ACC112 (cell line): ENCODE measurements around the gene MROH7.

Experiments
- H2AFZ ChIP-seq: fragments of 200-600 bp; sonication (generic); one replicate; pipeline ENCODE4 v1.6.0; 2017; ENCODE audit warnings: antibody characterized with exemption, low read length; ENCODE audit not compliant: unreplicated experiment
- H3K27ac ChIP-seq: fragments of 200-600 bp; sonication (generic); 2 replicates; pipeline ENCODE4 v1.5.1; 2014; ENCODE audit warnings: low read depth, mild to moderate bottlenecking, antibody characterized with exemption, low read length, moderate library complexity
- H3K27me3 ChIP-seq: fragments of 200-600 bp; sonication (generic); 2 replicates; pipeline ENCODE4 v1.6.1; 2014; ENCODE audit warnings: mild to moderate bottlenecking, antibody characterized with exemption, low read length, moderate library complexity, mixed read lengths; ENCODE audit not compliant: insufficient read depth
- H3K36me3 ChIP-seq: fragments of 200-600 bp; sonication (generic); 2 replicates; pipeline ENCODE4 v1.6.1; 2016; ENCODE audit warnings: mild to moderate bottlenecking, antibody characterized with exemption, low read length, moderate library complexity, mixed read lengths; ENCODE audit not compliant: insufficient read depth
- H3K4me1 ChIP-seq: fragments of 200-600 bp; sonication (generic); one replicate; pipeline ENCODE4 v1.6.1; 2016; ENCODE audit warnings: low read length, mixed read lengths; ENCODE audit not compliant: insufficient read depth, unreplicated experiment, control insufficient read depth
- H3K4me3 ChIP-seq: fragments of 200-600 bp; sonication (generic); 2 replicates; pipeline ENCODE4 v1.5.1; 2014; ENCODE audit warnings: mild to moderate bottlenecking, low read depth, low read length
- H3K79me2 ChIP-seq: fragments of 200-600 bp; sonication (generic); one replicate; pipeline ENCODE4 v1.6.0; 2016; ENCODE audit warnings: low read length; ENCODE audit not compliant: control insufficient read depth, unreplicated experiment, insufficient read depth

Gene MROH7

DNA sequence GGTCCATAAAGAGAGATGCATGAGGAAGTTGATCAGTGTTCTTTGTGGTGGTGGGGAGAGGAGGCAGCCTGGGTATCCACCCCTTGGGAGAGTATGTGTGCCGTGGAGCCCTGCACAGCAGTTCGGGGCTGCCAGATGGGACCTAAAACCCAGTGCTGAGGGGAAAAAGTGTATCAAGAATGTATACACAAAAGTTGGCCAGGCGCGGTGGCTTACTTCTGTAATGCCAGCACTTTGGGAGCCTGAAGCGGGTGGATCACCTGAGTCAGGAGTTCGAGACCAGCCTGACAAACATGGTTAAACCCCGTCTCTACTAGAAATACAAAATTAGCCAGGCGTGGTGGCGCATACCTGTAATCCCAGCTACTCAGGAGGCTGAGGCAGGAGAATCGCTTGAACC is 70.0 kb downstream of the MROH7 start:
- Histone ChIP-seq H3K27me3 (peaks cover 44% of the 10 kb centered on the region), H3K27ac (no peak overlapping the region), H3K4me1 (peaks cover 5% of the 10 kb centered on the region), H3K79me2 (peaks cover 8% of the 10 kb centered on the region), H3K4me3 (no peak overlapping the region), H2AFZ (no peak overlapping the region), H3K36me3 (no peaks in the 10 kb centered on the region)

- Histone ChIP-seq H3K4me3 (peak overlapping the region; percentile 88), H3K79me2 (peaks cover 32% of the 10 kb centered on the region), H2AFZ (peak overlapping the region; percentile 97), H3K36me3 (peaks cover 17% of the 10 kb centered on the region), H3K27me3 (peaks cover 16% of the 10 kb centered on the region), H3K27ac (no peak overlapping the region), H3K4me1 (peaks cover 16% of the 10 kb centered on the region)
These were observed 73.4 kb downstream of the MROH7 start for GRCh38 chr1:54714881-54715492.

- Histone ChIP-seq H3K4me1 (peaks cover 16% of the 10 kb centered on the region), H3K36me3 (peaks cover 20% of the 10 kb centered on the region), H3K4me3 (peak within 1 kb of the TSS; percentile 88), H3K27me3 (peaks cover 9% of the 10 kb centered on the region), H2AFZ (peak within 1 kb of the TSS; percentile 97), H3K79me2 (peaks cover 32% of the 10 kb centered on the region), H3K27ac (peak within 1 kb of the TSS; percentile 84)
These were observed 74.1 kb downstream of the MROH7 start, which contains the start of gene TTC4 for GRCh38 chr1:54715493-54716298. Gene TTC4, plus strand, starts transcription at chr1:54715861. Its CDS starts 48 bp downstream, at chr1:54715909.

DNA sequence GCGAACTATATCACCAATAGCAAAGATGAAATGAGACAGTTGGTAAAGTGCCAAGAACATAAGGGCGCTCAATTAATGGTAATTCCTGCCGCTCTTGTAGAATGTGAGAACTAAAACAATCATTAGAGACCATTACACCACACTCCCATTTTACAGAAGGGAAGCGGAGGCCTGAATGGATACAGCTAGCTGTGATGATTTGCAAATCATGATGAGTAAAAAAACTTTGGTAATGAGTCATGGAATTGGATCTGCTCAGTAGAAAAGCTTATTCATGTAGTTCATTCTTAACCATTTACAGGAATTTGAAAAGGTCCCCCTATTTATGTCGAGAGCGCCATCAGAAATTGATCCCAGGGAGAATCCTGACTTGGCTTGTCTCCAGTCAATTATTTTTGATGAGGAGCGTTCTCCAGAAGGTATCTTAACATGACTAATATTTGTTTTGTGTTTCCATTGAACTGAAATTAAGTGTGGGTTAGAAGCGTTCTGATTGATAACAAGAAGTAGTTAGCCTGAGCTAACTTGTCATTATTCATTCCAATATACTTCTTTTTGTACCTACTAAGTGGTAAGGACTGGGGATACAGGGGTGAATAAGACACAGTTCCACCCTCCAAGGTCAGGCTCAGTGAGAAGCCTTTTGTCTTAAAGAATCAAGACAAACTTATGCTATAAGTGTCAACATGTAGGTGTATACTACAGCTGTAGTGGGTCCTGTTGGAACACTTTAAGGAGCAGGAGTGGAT is 74.9 kb downstream of the MROH7 start:
- peaks cover 16% of the 10 kb centered on the region for H3K4me1 ChIP-seq
- H3K4me3 ChIP-seq = peak overlapping the region; percentile 88
- H3K27ac ChIP-seq = peak overlapping the region; percentile 84
- H3K36me3 ChIP-seq = peaks cover 25% of the 10 kb centered on the region
- H2AFZ ChIP-seq = peak overlapping the region; percentile 97
- H3K27me3 ChIP-seq = peaks cover 1% of the 10 kb centered on the region; the same call in 1 of the 2 replicates
- peaks cover 32% of the 10 kb centered on the region for H3K79me2 ChIP-seq

DNA sequence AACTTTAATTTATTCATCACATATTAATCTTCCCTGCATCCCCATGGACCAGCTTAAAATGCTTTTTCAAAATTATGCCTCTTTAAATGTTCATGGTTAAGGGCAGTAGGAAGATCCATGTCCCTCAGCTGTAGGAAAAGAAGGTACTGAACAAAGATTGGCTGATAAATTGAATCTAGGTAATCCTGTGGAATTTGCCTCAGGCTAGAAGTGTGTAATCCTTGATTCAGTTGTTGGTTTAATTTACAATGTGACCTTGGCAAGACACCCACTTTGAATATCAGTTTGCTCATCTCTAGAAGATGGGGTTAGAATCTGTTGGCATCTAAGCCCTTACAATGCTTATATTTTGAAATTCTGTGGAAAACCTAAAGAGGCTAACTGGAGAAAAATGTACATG is 80.1 kb downstream of the MROH7 start:
- Histone ChIP-seq H3K36me3 (peaks cover 63% of the 10 kb centered on the region), H2AFZ (no peak overlapping the region), H3K4me1 (peaks cover 11% of the 10 kb centered on the region), H3K27me3 (no peaks in the 10 kb centered on the region), H3K79me2 (peaks cover 22% of the 10 kb centered on the region), H3K4me3 (no peak overlapping the region), H3K27ac (no peak overlapping the region)

GRCh38 chr1:54723985-54724384 is 82.4 kb downstream of the MROH7 start:
- Histone ChIP-seq H3K27ac (no peak overlapping the region), H2AFZ (no peak overlapping the region), H3K27me3 (no peaks in the 10 kb centered on the region), H3K4me1 (no peaks in the 10 kb centered on the region), H3K4me3 (no peak overlapping the region), H3K79me2 (peaks cover 5% of the 10 kb centered on the region), H3K36me3 (peaks cover 51% of the 10 kb centered on the region)

- H3K36me3 ChIP-seq = peaks cover 46% of the 10 kb centered on the region
These were observed 83.2 kb downstream of the MROH7 start for GRCh38 chr1:54724771-54725170.

DNA sequence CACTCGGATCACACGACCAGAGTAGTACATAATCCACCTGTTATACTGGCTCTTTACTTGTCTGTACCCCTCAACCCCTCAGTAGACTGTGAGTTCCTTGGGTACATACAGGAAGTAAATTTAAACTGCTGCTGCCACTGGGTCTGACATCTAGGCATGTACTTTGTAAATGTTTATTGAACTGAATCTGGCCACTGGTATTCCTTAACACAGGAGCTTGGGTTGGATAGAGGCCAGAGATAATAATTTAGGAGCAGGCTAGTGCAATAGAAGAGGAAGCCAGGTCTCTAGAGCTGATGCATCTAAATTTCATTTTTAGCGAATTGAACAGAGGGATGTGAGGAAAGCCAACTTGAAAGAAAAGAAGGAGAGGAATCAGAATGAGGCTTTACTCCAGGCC is 86.4 kb downstream of the MROH7 start:
- Histone ChIP-seq H3K4me3 (no peak overlapping the region), H3K27me3 (no peaks in the 10 kb centered on the region), H3K79me2 (no peaks in the 10 kb centered on the region), H2AFZ (no peak overlapping the region), H3K27ac (no peak overlapping the region), H3K4me1 (no peaks in the 10 kb centered on the region), H3K36me3 (peaks cover 29% of the 10 kb centered on the region)

More at GRCh38 chr1:54724771-54725170, 83.2 kb downstream of the MROH7 start:
- H3K4me1 ChIP-seq = no peaks in the 10 kb centered on the region
- no peaks in the 10 kb centered on the region for H3K79me2 ChIP-seq
- no peaks in the 10 kb centered on the region for H3K27me3 ChIP-seq
- H3K27ac ChIP-seq = no peak overlapping the region
- H3K4me3 ChIP-seq = no peak overlapping the region
- no peak overlapping the region for H2AFZ ChIP-seq

GRCh38 chr1:54736685-54737084 is 95.1 kb downstream of the MROH7 start:
- H3K36me3 ChIP-seq = peaks cover 9% of the 10 kb centered on the region
- H3K27me3 ChIP-seq = no peaks in the 10 kb centered on the region
- no peak overlapping the region for H3K4me3 ChIP-seq
- no peak overlapping the region for H3K27ac ChIP-seq
- no peaks in the 10 kb centered on the region for H3K4me1 ChIP-seq
- H2AFZ ChIP-seq = no peak overlapping the region
- H3K79me2 ChIP-seq = no peaks in the 10 kb centered on the region

- Histone ChIP-seq H3K4me3 (no peak overlapping the region), H3K36me3 (peaks cover 12% of the 10 kb centered on the region)
These were observed 96.7 kb downstream of the MROH7 start for GRCh38 chr1:54738244-54738643.

More at GRCh38 chr1:54738244-54738643, 96.7 kb downstream of the MROH7 start:
- H3K27ac ChIP-seq = no peak overlapping the region
- no peak overlapping the region for H2AFZ ChIP-seq
- H3K79me2 ChIP-seq = no peaks in the 10 kb centered on the region
- H3K4me1 ChIP-seq = no peaks in the 10 kb centered on the region
- no peaks in the 10 kb centered on the region for H3K27me3 ChIP-seq
